ENCODE measurements around the gene EHD2.
"Not testable (repeated sequence)": the region's sequence is repeated elsewhere in the genome, so short reads cannot be mapped to it uniquely, and the experiment has no call there.

EHD2 gene

DNA sequence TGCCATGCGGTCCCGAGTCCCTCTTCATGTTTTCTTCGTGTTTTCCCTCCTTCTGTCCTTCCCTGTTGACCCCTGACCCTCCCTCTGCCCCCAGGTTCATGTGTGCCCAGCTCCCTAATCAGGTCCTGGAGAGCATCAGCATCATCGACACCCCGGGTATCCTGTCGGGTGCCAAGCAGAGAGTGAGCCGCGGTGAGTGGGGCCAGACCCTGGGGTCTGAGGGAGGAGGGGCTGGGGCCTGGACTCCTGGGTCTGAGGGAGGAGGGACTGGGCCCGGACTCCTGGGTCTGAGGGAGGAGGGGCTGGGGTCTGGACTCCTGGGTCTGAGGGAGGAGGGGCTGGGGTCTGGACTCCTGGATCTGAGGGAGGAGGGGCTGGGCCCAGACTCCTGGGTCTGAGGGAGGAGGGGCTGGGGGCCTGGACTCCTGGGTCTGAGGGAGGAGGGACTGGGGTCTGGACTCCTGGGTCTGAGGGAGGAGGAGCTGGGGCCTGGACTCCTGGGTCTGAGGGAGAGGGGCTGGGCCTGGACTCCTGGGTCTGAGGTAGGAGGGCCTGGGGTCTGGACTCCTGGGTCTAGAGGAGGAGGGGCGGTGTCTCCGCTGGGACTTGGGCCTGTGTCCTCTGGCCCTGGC lies 5.3 kb downstream of the EHD2 start:
- not testable (repeated sequence) for DNase-seq

DNA sequence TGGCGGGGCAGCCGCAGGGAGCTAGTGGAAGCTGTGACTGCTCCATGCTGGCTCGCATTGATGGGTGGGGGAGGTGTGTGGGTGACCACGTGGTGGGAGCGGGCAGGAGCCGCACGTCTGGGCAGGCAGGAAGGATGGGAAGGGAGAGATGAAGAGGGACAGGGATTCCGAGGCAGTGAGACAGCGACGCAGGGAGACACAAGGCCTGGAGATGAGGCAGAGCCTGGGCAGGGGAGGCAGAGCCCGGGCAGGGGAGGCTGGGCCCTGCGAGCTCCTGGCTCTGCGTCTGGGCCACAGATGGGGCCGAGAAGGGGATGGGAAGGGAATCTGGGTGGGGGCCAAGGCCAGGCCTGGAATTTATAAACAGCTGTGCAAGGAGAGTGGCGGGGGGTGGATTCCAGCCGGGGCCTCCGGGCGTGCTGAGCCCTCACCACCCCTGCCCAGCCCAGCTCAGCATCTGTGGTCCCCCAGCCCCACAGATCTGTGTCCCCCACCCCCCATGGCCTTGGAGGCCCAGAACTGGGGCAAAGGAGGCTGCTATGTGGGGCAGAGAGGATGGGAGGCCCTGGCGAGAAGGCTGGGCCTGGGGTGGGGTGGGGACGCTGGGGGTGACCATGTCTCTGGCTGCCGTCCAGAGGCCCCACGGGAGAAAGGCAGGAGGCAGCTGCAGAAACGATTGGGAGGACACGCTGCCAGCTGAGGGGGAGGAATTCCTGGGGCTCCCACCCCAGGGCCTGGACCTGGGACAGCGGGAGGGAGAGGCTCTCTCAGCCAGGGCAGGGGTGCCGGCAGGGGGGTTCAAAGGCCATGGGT lies 6.0 kb downstream of the EHD2 start:
- DNase-seq, result no peak

DNA sequence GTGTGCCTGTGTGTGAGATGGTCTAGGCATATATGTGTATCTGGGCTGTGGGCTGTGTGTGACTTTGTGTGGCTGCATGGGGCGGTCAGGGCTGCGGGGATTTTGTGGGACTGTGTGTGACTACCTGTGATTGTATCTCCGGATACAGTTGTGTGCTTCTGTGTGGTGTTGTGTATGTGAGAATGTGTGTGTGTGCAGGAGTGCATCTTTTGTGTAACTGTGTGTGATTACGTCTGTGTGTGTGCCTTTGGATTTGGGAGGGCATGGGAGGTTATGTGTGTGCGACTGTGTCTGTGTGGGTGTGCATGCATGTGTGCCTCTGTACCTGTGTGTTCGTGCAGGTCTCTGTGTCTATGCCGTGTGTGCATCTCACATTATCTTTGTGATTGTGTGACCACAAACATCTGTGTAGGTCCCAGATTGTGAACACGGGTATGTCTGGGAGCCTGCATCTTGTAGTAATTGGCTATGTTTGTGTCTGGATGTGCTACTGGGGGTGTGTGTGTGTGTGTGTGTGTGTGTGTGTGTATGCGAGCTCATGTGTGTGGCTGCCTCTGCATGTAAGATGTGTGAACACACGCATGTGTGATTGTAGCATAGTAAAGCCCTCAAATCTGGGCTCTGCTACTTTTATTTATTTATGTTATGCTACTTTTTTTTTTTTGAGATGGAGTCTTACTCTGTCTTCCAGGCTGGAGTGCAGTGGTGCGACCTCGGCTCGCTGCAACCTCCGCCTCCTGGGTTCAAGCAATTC lies 7.6 kb downstream of the EHD2 start:
- DNase-seq, result no peak

DNA sequence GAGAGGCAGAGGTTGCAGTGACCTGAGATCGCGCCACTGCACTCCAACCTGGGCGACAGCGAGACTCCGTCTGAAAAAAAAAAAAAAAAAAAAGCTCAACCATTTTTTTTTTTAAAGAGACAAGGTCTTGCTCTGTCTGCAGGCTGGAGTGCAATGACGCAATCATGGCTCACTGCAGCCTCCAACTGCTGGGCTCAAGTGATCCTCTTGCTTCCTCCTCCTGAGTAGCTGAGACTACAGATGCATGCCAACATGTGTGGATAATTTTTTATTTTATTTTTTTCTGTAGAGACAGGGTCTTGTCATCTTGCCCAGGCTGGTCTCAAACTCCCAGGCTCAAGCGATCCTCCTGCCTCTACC lies 10.3 kb downstream of the EHD2 start:
- DNase-seq, result no peak

DNA sequence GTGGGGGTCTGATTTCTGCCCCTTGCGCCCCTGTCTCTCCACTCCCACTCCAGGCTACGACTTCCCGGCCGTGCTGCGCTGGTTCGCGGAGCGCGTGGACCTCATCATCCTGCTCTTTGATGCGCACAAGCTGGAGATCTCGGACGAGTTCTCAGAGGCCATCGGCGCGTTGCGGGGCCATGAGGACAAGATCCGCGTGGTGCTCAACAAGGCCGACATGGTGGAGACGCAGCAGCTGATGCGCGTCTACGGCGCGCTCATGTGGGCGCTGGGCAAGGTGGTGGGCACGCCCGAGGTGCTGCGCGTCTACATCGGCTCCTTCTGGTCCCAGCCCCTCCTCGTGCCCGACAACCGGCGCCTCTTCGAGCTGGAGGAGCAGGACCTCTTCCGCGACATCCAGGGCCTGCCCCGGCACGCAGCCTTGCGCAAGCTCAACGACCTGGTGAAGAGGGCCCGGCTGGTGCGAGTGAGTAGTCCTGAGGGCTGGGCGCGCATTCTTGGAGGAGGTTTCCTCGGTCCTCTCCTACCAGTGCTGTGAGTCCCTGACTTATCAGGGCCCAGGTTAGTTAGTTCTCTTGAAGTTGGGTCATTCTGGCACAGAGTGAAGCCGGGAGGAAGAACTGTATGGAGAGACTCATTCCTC lies 12.7 kb downstream of the EHD2 start:
- DNase-seq, result no peak

DNA sequence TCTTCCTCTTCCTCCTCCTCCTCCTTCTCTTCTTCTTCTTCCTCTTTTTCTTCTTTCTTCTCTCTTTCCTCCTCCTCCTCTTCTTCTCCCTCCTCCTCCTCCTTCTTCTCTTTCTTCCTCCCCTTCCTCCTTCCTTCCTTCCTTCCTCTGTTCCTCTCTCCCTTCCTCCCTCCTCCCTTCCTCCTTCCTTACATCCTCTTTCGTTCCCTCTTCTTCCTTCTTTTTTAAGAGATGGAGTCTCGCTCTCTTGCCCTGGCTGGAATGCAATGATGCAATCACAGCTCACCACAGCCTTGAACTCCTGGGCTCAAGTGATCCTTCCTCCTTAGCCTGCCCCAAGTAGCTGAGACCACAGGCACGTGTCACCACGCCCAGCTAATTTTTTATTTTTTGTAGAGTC lies 13.2 kb downstream of the EHD2 start:
- no peak for DNase-seq

DNA sequence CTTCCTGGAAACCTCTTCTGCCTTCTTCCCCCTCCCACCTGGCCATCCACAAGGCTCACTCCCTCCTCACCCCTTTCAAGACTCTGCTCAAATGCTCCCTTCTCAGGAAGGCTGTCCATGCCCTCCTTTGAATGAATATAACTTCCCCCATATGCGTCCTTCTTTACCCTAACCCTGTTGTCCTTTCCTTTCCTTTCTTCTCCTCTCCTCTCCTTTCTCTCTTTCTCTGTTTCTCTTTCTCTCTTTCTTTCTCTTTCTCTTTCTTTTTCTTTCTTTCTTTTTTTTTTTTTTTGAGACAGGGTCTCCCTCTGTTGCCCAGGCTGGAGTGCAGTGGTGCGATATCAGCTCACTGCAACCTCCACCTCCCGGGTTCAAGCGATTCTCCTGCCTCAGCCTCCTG lies 15.1 kb downstream of the EHD2 start:
- DNase-seq, result not testable (repeated sequence)

DNA sequence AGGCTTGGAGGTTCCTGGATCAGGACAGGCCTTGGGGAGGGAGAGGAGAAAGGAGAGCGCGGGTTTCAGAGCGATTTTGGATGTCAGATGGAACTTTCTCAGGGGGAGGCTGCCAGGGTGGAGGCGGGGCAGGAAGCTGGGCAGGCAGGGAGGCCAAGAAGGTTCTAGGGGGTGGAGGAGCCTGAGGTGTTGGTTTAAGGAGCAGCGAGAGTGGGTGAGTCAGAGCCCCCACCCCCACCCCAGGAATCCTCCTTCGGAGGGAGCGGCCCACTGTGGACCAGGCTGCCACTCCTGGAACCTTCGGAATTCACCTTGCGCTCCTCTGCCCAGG lies 16.2 kb downstream of the EHD2 start:
- DNase-seq, result no peak

DNA sequence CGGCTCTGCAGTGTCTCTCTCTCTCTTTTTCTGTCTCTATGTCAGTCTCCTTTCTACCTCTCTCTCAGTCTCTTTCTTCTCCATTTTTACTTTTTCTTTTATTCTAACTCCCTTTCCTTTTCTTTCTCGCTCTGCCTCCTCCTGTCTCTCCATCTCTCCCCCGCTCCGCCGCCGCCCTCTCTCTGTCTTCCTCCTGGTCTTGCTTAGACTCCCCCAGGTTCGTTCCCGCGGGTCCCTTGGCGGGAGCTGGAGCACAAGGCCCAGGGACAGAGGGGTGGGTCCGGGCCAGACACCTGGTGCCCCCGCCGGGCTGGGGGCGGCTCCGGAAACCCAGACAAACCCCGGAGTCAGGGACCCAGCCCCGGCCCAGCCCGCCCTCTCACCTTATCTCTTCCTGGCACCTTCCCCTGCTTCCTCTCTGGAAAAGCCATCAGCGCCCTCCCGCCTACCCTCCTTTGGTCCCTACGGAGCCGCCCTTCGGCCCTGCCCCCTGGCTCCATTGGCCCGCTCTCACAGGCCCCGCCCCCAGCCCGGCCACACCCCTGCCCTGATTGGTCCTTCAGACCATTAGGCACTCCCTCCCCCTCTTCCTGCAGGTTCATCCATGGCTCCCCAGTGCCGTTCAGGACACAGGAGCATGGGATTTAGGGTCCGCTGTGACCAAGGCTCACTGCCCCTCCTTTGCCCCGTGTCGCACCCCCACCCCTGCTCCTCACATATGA lies 16.7 kb downstream of the EHD2 start:
- DNase-seq, result peak; percentile 34

DNA sequence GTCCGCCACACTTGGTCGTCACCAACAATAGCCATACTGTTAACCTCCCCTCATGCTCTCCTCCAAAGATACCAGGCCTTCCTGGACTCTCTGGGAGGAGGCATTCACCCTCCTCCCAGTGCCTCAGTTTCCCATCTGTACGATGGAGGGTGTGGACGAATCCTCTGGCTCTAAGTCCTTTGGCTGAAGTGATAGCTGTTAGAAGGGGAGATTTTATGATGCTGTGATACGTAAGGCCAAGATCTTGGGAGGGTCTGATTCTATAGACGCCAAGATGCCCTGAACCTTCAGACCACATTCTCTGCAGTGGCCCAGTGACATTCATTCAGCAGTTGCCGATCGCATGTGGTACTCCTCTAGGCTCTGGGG lies 17.3 kb downstream of the EHD2 start:
- no peak for DNase-seq

DNA sequence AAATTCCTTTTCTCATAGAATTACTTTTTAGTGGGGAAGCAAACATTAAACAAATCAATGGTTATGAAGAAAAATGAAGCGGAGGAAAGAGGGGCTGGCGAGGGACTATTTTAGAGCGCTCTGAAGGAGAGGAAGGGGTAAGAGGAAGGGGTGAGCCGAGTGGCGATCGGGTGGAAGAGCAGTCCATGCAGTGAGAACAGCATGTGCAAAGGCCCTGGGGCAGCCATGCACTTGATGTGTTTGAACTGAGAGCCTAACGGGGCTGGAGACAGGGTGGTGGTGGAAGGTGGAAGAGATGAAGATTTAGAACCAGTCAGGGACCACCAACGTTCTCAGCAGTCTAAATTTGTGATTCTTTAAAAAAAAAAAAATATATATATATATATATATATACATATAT lies 17.7 kb downstream of the EHD2 start:
- DNase-seq, result no peak

DNA sequence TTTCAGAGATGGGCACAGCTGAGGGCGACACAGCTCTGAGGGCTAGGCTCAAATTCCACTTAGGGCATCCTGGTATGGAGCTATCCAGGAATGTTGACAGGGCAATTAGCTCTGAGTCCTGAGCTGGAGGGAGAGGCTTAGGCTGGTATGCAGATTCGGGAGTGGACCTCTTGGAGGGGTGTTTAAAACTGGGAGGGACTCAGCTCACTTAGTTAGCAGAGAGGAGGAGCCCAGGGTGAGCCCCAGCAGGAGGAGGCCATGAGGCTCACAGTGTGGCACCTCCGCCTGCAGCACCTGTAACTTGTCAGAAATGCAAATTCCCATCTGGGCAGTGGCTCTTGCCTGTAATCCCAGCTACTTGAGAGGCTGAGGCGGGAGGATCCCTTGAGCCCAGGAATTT lies 21.9 kb downstream of the EHD2 start:
- DNase-seq, result no peak

DNA sequence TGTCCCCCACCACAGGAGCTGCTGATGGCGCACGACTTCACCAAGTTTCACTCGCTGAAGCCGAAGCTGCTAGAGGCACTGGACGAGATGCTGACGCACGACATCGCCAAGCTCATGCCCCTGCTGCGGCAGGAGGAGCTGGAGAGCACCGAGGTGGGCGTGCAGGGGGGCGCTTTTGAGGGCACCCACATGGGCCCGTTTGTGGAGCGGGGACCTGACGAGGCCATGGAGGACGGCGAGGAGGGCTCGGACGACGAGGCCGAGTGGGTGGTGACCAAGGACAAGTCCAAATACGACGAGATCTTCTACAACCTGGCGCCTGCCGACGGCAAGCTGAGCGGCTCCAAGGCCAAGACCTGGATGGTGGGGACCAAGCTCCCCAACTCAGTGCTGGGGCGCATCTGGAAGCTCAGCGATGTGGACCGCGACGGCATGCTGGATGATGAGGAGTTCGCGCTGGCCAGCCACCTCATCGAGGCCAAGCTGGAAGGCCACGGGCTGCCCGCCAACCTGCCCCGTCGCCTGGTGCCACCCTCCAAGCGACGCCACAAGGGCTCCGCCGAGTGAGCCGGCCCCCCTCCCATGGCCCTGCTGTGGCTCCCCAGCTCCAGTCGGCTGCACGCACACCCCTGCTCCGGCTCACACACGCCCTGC lies 27.8 kb downstream of the EHD2 start:
- DNase-seq, result no peak

DNA sequence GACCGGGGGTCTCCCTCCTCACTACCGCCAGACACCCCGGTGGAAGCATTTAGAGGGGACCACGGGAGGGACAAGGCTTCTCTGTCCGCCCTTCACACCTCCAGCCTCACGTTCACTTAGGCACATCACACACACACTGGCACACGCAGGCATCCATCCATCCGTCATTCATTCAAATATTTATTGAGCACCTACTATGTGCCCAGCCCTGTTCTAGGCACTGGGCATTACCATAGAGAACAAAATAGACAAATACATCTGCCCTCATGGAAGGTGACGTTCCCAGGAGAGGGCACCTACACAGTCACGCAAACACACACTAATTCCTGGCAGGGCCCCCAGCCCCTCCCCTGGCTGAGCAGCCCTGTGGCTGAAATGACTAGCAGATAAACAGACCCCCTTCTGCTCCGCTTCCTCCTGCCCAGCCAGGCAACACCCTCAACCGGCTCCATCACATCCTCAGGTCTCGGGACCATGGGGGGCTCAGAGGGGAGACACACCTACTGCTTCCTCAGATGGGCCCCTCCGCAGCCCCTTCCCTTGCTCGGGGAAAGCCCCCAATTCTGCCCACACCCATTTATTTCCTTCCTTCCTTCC lies 28.4 kb downstream of the EHD2 start:
- no peak for DNase-seq

DNA sequence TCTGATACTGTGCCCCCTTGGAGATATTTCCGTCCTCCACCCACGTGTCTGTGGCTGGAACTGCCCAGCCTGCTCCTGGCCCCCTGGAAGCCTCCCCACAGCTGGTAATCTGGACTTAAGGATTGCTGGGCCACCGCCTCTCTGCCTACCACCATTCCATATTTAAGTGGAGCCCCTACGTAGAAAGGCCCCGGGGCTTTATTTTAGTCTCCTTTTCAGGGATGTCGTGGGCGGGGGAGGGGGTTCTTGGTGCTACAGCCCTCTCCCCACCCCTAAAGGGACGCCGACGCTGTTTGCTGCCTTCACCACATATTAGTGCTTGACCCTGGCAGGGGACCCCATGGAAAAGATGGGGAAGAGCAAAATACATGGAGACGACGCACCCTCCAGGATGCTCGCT lies 29.4 kb downstream of the EHD2 start:
- DNase-seq, result no peak

DNA sequence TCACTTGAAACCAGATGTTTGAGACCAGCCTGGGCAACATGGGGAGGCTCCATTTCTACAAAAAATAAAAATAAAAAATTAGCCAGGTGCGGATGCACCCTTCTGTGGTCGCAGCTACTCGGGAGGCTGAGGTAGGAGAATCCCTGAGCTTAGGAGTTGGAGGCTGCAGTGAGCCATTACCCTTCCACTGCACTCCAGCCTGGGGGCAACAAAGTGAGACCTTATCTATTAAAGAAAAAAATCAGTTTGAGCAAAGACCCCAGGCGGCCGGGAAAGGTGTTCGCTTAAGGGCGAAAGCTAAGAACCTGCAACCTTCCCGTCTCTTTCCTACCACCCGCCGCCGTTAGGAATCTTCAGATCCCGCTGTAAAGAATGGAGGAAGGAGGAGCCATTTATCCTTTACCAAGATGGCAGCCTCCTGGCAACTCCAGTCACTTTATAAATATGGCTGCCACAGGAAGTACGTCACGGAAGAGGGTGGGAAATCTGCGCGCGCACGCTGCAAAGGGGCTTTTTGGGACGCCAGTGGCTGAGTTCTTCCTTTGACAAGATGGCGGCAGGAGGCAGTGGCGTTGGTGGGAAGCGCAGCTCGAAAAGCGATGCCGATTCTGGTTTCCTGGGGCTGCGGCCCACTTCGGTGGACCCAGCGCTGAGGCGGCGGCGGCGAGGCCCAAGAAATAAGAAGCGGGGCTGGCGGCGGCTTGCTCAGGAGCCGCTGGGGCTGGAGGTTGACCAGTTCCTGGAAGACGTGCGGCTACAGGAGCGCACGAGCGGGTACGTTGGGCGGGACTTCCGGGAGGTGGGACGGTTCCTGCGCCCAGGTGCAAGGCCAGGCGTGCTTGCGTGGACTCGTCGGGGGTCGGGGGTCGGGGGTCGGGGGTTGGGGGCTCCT lies 32.0 kb downstream of the EHD2 start, which contains the start of gene NOP53:
Gene NOP53 (plus strand): TSS at position 537 of the 892 bp plus-strand sequence. CDS start 14 bp downstream, at position 551.
- peak; percentile 89 for DNase-seq

DNA sequence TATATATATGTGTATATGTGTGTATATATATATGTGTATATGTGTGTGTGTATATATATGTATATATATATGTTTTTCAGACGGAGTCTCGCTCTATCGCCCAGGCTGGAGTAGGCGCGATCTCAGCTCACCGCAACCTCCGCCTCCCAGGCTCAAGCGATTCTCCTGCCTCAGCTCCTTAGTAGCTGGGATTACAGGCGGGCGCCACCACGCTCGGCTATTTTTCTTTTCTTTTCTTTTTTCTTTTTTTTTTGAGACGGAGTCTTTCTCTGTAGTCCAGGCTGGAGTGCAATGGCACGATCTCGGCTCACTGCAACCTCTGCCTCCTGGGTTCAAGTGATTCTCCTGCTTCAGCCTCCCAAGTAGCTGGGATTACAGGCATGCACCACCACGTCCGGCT lies 32.9 kb downstream of the EHD2 start:
- DNase-seq, result not testable (repeated sequence)

DNA sequence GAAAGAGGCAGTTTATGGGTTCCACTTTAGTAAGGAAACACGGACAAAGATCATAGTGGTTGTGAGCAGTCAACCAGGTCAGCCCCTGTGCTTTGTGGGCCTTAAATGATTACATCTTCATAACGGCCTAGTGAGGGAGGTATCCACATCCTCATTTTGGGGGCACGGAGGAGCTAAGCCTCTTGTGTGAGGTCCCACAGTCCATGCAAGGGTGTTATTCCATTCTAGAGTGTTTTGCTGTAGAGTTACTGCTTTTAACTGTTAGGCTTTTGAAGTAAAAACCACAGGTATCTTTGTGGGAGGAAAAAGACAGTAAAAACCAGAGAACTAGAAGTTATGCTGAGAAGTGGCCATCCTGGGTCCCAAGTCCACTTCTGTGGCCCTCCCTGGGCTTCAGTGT lies 36.1 kb downstream of the EHD2 start:
- DNase-seq, result no peak

DNA sequence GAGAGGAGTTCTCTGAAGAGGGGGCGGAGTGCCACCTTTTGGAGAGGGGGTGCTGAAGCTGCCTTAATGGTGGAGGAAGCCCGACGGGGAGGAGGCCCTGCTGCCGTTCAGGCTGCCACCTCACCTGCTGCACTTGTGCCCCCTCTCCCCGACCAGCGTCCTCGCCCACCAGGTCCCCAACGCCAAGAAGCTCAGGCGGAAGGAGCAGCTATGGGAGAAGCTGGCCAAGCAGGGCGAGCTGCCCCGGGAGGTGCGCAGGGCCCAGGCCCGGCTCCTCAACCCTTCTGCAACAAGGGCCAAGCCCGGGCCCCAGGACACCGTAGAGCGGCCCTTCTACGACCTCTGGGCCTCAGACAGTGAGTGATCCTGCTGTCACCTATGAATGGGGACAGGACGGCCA lies 37.5 kb downstream of the EHD2 start:
- no peak for DNase-seq

DNA sequence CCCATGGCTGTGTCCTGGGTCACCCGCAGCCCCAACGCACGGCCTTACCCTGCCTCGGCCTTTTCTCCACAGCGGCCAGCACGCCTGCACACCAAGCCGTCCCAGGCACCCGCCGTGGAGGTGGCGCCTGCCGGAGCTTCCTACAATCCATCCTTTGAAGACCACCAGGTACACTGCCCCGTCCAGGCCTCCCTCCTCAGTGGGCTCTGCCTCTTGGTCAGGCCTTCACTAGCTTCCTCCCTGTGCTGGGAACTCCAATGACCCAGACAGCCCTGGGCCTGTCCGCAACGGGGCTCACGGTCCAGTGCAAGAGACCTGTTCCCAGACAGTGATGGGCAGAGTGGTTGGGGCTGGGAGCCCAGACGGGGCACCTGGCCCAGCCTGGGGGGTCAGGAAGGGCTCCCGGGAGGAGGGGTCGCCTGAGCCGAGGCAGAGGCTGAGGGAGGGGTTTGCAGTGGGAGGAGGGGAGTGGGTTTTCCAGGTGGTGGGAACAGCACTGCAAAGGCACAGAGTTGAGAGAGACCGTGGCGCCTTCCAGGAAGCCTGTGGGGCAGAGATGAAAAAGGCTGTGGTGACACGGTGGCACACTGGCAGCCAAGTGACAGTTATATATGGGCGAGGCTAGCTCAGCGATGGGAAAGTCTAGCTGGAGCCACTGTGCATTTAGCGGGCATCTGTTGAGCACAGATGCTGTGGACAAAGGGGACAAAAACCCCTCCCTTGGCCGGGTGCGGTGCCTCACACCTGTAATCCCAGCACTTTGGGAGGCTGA lies 39.4 kb downstream of the EHD2 start:
- no peak for DNase-seq
